Endothelial cell of umbilical vein (primary cell): ENCODE results near the gene SINHCAF.

ENCODE experiments used
- EZH2 ChIP-seq: IDR thresholded peaks from 2 replicates; pipeline ENCODE4 v1.6.1; 2012; ENCODE audit warnings: borderline replicate concordance, low read depth, mild to moderate bottlenecking, moderate library complexity, low read length, inconsistent platforms; ENCODE audit not compliant: severe bottlenecking
- MYC ChIP-seq: IDR thresholded peaks from one replicate; pipeline ENCODE4 v1.6.1; 2011; ENCODE audit warnings: mild to moderate bottlenecking, low read depth, low read length
- POLR2A ChIP-seq: IDR thresholded peaks from 2 replicates; pipeline ENCODE4 v1.6.1; 2012; ENCODE audit warnings: low read depth, mild to moderate bottlenecking, control low read depth, low read length
- POLR2AphosphoS5 ChIP-seq: IDR thresholded peaks from 2 replicates; pipeline ENCODE4 v1.6.1; 2012; ENCODE audit warnings: low read depth, mild to moderate bottlenecking, control low read depth, low read length, moderate library complexity; ENCODE audit not compliant: insufficient read depth
- TF ChIP-seq, protein P1 (sequence below), 2 donors: IDR thresholded peaks; 1 replicate in 1 of 2; 2 replicates in 1 of 2; pipeline ENCODE4 v1.5.1; 2011; ENCODE audit warnings: low read length in 2 of 2, mild to moderate bottlenecking in 2 of 2, moderate library complexity in 2 of 2, control low read depth in 1 of 2, inconsistent platforms in 1 of 2, low read depth in 1 of 2; ENCODE audit not compliant: insufficient read depth in 1 of 2; ENCODE audit errors: extremely low read depth in 1 of 2
- TF ChIP-seq, protein P2 (sequence below): IDR thresholded peaks from 2 replicates; pipeline ENCODE4 v1.6.1; 2011; ENCODE audit not compliant: insufficient read depth, insufficient read length

DNA sequence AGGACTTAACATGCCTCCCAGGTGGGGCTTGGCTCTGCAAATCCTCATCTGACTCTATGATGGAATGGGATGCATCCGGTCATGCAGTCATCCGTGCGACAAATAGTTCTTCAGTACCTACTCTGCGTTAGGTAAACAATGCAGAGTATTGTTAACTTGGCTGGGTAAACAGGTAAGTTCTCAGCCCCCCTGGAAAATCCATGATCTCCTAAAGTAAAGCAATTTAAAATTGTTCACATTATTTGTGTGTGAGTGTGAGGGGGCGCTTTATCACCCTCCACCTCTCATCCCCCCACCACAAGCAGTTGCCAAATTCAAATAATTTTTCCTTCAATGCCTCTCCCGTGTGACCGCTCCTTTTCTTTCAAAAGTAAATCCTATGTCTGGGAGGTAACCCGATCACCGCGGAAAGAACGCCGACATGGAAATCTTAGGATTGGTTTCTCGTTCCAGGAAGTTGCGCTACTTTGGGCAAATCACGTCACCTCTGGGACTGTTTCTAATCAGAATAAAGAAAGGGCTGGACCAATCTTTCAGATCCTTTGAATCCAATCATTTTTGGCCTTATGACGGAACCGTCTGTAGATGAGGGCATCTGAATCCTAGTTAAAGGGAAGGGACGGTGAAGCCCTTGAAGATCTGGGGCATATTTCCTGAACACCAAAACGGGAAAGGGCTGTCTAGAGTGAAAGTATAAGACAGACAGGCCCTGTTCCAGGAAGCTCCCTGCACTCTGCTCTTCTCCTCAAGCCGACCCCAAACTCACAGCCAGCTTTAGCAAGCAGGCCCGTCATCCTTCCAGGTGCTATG, 44.0 kb upstream of the SINHCAF start:
- TF ChIP-seq, protein P1, sequence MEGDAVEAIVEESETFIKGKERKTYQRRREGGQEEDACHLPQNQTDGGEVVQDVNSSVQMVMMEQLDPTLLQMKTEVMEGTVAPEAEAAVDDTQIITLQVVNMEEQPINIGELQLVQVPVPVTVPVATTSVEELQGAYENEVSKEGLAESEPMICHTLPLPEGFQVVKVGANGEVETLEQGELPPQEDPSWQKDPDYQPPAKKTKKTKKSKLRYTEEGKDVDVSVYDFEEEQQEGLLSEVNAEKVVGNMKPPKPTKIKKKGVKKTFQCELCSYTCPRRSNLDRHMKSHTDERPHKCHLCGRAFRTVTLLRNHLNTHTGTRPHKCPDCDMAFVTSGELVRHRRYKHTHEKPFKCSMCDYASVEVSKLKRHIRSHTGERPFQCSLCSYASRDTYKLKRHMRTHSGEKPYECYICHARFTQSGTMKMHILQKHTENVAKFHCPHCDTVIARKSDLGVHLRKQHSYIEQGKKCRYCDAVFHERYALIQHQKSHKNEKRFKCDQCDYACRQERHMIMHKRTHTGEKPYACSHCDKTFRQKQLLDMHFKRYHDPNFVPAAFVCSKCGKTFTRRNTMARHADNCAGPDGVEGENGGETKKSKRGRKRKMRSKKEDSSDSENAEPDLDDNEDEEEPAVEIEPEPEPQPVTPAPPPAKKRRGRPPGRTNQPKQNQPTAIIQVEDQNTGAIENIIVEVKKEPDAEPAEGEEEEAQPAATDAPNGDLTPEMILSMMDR (IDR thresholded peaks at IDR 0.05; ENCODE audit: extremely low read depth in 1 of 2, insufficient read depth in 1 of 2, low read depth in 1 of 2, low read length in 2 of 2): no peak
- TF ChIP-seq, protein P2, sequence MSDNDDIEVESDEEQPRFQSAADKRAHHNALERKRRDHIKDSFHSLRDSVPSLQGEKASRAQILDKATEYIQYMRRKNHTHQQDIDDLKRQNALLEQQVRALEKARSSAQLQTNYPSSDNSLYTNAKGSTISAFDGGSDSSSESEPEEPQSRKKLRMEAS: no peak
- TF ChIP-seq POLR2A (no peak), EZH2 (no peak), POLR2AphosphoS5 (no peak), MYC (no peak)
